ENCODE results near the gene KLF7.

The KLF7 gene

DNA sequence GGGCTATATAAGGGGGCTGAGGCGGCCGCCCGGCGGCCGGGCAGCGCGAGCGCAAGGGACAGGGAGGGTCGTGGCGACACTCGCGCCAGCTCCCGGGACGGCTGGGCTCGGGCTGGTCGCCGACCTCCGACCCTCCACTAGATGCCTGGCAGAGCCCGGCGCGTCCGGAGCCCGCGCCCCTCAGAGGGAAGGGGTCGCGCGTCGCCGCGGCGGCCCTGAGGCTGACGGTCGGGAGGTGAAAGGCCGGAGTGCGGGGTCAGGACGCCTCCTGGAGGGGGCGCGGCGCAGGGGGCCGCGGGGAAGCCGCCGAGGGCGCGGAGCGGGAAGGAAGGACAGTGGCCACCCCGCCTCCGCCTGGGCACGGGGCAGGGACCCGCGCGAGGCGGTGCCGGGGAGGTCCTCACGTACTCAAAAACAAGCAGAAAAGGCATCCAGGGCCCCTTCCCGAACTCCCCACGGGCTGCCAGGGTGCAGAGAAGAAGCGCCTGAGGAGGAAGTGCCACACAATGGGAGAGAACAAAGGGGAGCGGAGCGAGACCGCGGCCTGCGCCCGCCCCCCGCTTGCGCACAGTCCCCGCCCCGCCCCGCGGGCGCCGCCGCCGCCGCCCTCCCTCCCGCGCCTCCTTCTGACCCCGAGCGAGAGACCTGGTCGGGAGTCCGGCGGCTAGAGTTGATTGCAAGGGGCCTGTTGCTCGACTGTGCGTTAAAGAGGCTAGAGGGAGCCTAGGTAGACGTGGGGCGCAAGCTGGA is 776 bp upstream of the KLF7 start:
- ATAC-seq: peak; percentile 63
- TF ChIP-seq SNAI2 (CRISPR knock-in tag; IDR thresholded peaks at IDR 0.05): 0 out of 2 replicates have a peak, but pooled peaks have one; percentile 66
- TF ChIP-seq ZC3H10 (CRISPR knock-in tag; IDR thresholded peaks at IDR 0.05): peak; percentile 47; the same call in 1 of the 2 replicates
- TF ChIP-seq RARB (CRISPR knock-in tag; IDR thresholded peaks at IDR 0.05): peak; percentile 16; the same call in 1 of the 2 replicates
- peak; percentile 58; the same call in 1 of the 2 replicates for TF ChIP-seq ZFP3 (CRISPR knock-in tag; IDR thresholded peaks at IDR 0.05)
- 0 out of 2 replicates have a peak, but pooled peaks have one; percentile 56 for TF ChIP-seq ESRRG (CRISPR knock-in tag; IDR thresholded peaks at IDR 0.05)
- TF ChIP-seq, protein P1, sequence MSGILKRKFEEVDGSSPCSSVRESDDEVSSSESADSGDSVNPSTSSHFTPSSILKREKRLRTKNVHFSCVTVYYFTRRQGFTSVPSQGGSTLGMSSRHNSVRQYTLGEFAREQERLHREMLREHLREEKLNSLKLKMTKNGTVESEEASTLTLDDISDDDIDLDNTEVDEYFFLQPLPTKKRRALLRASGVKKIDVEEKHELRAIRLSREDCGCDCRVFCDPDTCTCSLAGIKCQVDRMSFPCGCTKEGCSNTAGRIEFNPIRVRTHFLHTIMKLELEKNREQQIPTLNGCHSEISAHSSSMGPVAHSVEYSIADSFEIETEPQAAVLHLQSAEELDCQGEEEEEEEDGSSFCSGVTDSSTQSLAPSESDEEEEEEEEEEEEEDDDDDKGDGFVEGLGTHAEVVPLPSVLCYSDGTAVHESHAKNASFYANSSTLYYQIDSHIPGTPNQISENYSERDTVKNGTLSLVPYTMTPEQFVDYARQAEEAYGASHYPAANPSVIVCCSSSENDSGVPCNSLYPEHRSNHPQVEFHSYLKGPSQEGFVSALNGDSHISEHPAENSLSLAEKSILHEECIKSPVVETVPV (CRISPR knock-in tag; IDR thresholded peaks at IDR 0.05): no peak; the same call in 1 of the 2 replicates
- 0 out of 2 replicates have a peak, but pooled peaks have one; percentile 54 for TF ChIP-seq CSDC2 (CRISPR knock-in tag; IDR thresholded peaks at IDR 0.05)
- TF ChIP-seq, protein P2, sequence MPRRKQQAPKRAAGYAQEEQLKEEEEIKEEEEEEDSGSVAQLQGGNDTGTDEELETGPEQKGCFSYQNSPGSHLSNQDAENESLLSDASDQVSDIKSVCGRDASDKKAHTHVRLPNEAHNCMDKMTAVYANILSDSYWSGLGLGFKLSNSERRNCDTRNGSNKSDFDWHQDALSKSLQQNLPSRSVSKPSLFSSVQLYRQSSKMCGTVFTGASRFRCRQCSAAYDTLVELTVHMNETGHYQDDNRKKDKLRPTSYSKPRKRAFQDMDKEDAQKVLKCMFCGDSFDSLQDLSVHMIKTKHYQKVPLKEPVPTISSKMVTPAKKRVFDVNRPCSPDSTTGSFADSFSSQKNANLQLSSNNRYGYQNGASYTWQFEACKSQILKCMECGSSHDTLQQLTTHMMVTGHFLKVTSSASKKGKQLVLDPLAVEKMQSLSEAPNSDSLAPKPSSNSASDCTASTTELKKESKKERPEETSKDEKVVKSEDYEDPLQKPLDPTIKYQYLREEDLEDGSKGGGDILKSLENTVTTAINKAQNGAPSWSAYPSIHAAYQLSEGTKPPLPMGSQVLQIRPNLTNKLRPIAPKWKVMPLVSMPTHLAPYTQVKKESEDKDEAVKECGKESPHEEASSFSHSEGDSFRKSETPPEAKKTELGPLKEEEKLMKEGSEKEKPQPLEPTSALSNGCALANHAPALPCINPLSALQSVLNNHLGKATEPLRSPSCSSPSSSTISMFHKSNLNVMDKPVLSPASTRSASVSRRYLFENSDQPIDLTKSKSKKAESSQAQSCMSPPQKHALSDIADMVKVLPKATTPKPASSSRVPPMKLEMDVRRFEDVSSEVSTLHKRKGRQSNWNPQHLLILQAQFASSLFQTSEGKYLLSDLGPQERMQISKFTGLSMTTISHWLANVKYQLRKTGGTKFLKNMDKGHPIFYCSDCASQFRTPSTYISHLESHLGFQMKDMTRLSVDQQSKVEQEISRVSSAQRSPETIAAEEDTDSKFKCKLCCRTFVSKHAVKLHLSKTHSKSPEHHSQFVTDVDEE (CRISPR knock-in tag; IDR thresholded peaks at IDR 0.05): peak; percentile 33
- TF ChIP-seq, protein P3, sequence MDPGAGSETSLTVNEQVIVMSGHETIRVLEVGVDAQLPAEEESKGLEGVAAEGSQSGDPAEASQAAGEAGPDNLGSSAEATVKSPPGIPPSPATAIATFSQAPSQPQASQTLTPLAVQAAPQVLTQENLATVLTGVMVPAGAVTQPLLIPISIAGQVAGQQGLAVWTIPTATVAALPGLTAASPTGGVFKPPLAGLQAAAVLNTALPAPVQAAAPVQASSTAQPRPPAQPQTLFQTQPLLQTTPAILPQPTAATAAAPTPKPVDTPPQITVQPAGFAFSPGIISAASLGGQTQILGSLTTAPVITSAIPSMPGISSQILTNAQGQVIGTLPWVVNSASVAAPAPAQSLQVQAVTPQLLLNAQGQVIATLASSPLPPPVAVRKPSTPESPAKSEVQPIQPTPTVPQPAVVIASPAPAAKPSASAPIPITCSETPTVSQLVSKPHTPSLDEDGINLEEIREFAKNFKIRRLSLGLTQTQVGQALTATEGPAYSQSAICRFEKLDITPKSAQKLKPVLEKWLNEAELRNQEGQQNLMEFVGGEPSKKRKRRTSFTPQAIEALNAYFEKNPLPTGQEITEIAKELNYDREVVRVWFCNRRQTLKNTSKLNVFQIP (CRISPR knock-in tag; IDR thresholded peaks at IDR 0.05; ENCODE audit: borderline replicate concordance, low read depth): no peak
- peak; percentile 94 for TF ChIP-seq GLIS3 (CRISPR knock-in tag; IDR thresholded peaks at IDR 0.05)
- no peak for TF ChIP-seq BACH2 (CRISPR knock-in tag; IDR thresholded peaks at IDR 0.05; ENCODE audit: borderline replicate concordance)
- 0 out of 2 replicates have a peak, but pooled peaks have one; percentile 52 for TF ChIP-seq ZNF8 (CRISPR knock-in tag; IDR thresholded peaks at IDR 0.05)
- 0 out of 2 replicates have a peak, but pooled peaks have one; percentile 47 for TF ChIP-seq ZFP30 (CRISPR knock-in tag; IDR thresholded peaks at IDR 0.05)

DNA sequence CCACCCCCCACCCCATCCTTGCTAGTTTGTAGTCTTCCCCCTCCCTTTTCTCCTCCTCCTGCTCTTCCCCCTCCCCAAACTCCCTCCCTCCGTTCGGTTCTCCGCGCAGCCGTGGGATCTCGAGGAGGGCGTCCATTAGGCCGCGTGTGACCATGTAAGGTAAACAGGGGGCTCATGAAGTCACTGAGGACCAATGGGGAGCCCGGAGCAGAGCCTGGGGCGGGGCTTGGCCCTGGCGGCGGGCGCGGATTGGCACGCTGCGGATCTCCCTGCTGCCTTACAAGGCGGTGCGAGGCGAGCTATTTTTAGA is 246 bp upstream of the KLF7 start:
- TF ChIP-seq ZNF565 (CRISPR knock-in tag; conservative IDR thresholded peaks at IDR 0.05; ENCODE audit: low read depth): no peak
- TF ChIP-seq ZFP30 (CRISPR knock-in tag; IDR thresholded peaks at IDR 0.05): no peak
- TF ChIP-seq ARNTL (CRISPR knock-in tag; IDR thresholded peaks at IDR 0.05; ENCODE audit: borderline replicate concordance, low read depth): no peak
- TF ChIP-seq GLIS3 (CRISPR knock-in tag; IDR thresholded peaks at IDR 0.05): no peak
- no peak for TF ChIP-seq ZNF70 (CRISPR knock-in tag; IDR thresholded peaks at IDR 0.05)
- TF ChIP-seq ISL1 (CRISPR knock-in tag; IDR thresholded peaks at IDR 0.05): no peak
- peak; percentile 81 for ATAC-seq

DNA sequence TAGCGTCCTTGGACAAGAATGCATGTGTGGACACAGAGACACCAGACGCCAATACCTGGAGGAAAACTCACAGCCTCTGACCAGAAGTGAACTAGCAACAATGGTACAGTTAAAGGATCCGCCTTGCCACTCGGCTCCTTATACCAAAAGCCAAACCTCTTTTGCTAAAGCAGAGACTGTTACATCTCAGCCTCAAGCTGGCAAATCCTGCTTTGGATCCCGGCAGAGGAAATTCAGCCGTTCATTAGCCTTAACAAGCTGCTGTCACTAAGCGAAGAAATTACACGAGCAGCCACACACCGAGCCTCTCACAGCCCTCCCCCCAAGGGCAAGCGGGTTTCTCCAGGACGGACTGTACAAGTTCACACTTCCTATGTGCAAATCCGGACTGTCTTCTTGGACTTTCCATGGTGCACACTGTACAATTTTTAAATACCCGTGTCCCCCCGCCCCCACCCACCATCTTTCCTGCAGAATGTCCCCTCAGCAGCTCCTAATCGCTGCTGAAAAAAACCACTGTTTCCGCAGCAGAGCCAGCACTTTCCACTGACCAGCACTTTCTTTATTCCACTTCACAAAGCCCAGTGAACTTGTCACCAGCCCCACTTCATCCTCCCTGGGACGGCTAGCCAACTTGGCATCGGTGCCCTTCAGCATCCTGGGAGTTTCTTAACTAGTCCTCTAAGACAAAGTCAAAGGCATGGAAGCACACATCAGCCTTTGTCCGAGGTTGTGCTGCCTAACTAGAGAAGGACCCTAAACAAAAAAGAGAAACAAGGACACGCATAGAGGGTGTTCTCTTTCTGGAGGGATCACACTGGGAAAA is 1.5 kb downstream of the KLF7 start:
- TF ChIP-seq GLIS3 (CRISPR knock-in tag; IDR thresholded peaks at IDR 0.05) (no peak), ISL1 (CRISPR knock-in tag; IDR thresholded peaks at IDR 0.05) (no peak), RARB (CRISPR knock-in tag; IDR thresholded peaks at IDR 0.05) (no peak), ESRRG (CRISPR knock-in tag; IDR thresholded peaks at IDR 0.05) (no peak), TCF4 (CRISPR knock-in tag; IDR thresholded peaks at IDR 0.05; ENCODE audit: borderline replicate concordance) (no peak), ZNF565 (CRISPR knock-in tag; conservative IDR thresholded peaks at IDR 0.05; ENCODE audit: low read depth) (no peak), ZC3H10 (CRISPR knock-in tag; IDR thresholded peaks at IDR 0.05) (no peak), PPARA (CRISPR knock-in tag; IDR thresholded peaks at IDR 0.05; ENCODE audit: borderline replicate concordance) (no peak)
- TF ChIP-seq, protein P4, sequence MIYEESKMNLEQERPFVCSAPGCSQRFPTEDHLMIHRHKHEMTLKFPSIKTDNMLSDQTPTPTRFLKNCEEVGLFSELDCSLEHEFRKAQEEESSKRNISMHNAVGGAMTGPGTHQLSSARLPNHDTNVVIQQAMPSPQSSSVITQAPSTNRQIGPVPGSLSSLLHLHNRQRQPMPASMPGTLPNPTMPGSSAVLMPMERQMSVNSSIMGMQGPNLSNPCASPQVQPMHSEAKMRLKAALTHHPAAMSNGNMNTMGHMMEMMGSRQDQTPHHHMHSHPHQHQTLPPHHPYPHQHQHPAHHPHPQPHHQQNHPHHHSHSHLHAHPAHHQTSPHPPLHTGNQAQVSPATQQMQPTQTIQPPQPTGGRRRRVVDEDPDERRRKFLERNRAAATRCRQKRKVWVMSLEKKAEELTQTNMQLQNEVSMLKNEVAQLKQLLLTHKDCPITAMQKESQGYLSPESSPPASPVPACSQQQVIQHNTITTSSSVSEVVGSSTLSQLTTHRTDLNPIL (CRISPR knock-in tag; IDR thresholded peaks at IDR 0.05; ENCODE audit: low read depth): no peak
- peak; percentile 4 for ATAC-seq
